GM23248 (cell line): ENCODE results near the gene ATG2A. TPM values are rescaled to one million over a fixed set of nuclear protein-coding genes. Genes with fewer than 3 reads are reported as not detected.
"Not testable (repeated sequence)": the region's sequence is repeated elsewhere in the genome, so short reads cannot be mapped to it uniquely, and the experiment has no call there.

Experiments
- DNase-seq: peaks from one replicate; pipeline ENCODE4 v3.0.0-alpha.2; 2015
- H2AFZ ChIP-seq: fragments of 200-600 bp; sonication (generic); 2 replicates; pipeline ENCODE4 v1.6.1; 2016; ENCODE audit warnings: antibody characterized with exemption
- H3F3A ChIP-seq: fragments of 200-600 bp; sonication (generic); 2 replicates; pipeline ENCODE4 v1.6.1; 2016; ENCODE audit warnings: mild to moderate bottlenecking, antibody characterized with exemption, mixed run types; ENCODE audit not compliant: insufficient read depth
- H3K27ac ChIP-seq: fragments of 200-600 bp; sonication (generic); 2 replicates; pipeline ENCODE4 v1.5.1; 2016; ENCODE audit warnings: mild to moderate bottlenecking
- H3K27me3 ChIP-seq: fragments of 200-600 bp; sonication (generic); replicated peaks from 2 replicates; pipeline ENCODE4 v1.6.1; 2016; ENCODE audit warnings: mild to moderate bottlenecking; ENCODE audit not compliant: insufficient read depth
- H3K36me3 ChIP-seq: fragments of 200-600 bp; sonication (generic); 2 replicates; pipeline ENCODE4 v1.6.1; 2016; ENCODE audit warnings: low read depth, mild to moderate bottlenecking
- H3K4me1 ChIP-seq: fragments of 200-600 bp; sonication (generic); 2 replicates; pipeline ENCODE4 v1.6.1; 2016; ENCODE audit warnings: mild to moderate bottlenecking; ENCODE audit not compliant: insufficient read depth
- H3K4me2 ChIP-seq: fragments of 200-600 bp; sonication (generic); one replicate; pipeline ENCODE4 v1.6.1; 2016; ENCODE audit warnings: mild to moderate bottlenecking; ENCODE audit not compliant: unreplicated experiment
- H3K4me3 ChIP-seq: fragments of 200-600 bp; sonication (generic); 2 replicates; pipeline ENCODE4 v1.5.1; 2016; ENCODE audit warnings: mild to moderate bottlenecking
- H3K79me2 ChIP-seq: fragments of 200-600 bp; sonication (generic); 2 replicates; pipeline ENCODE4 v1.6.1; 2016; ENCODE audit warnings: mild to moderate bottlenecking; ENCODE audit not compliant: insufficient read depth
- H3K9ac ChIP-seq: fragments of 200-600 bp; sonication (generic); 2 replicates; pipeline ENCODE4 v1.6.1; 2016; ENCODE audit warnings: mild to moderate bottlenecking
- H3K9me2 ChIP-seq: fragments of 200-600 bp; sonication (generic); 2 replicates; pipeline ENCODE4 v1.6.1; 2016; ENCODE audit warnings: mixed run types, mild to moderate bottlenecking, moderate library complexity; ENCODE audit not compliant: insufficient read depth
- H3K9me3 ChIP-seq: fragments of 200-600 bp; sonication (generic); one replicate; pipeline ENCODE4 v1.6.1; 2017; ENCODE audit warnings: low read depth
- H4K20me1 ChIP-seq: fragments of 200-600 bp; sonication (generic); 2 replicates; pipeline ENCODE4 v1.6.0; 2016; ENCODE audit not compliant: insufficient read depth
- EZH2 ChIP-seq: fragments of 200-600 bp; sonication (generic); IDR thresholded peaks from 2 replicates; pipeline ENCODE4 v1.6.1; 2018; ENCODE audit warnings: antibody characterized with exemption, mild to moderate bottlenecking; ENCODE audit not compliant: insufficient read depth, poor library complexity, severe bottlenecking
- EZH2phosphoT487 ChIP-seq: fragments of 200-600 bp; sonication (generic); IDR thresholded peaks from 2 replicates; pipeline ENCODE4 v1.6.1; 2018; ENCODE audit warnings: antibody characterized with exemption, moderate library complexity, mild to moderate bottlenecking, low read depth; ENCODE audit not compliant: insufficient read depth
- WGBS, 2 experiments: methylation state at CpG; one replicate each; pipeline ENCODE4 v1.1.6; 2015 to 2017; ENCODE audit warnings: low lambda C conversion rate in 2 of 2, low coverage in 1 of 2; ENCODE audit errors: missing lambda C conversion rate in 2 of 2; 5-methylcytosine and 5-hydroxymethylcytosine counted together
- in situ Hi-C: fragments of 300-500 bp; cut with MboI; formaldehyde crosslinking; loops from 2 replicates; pipeline ENCODE4 v1.15.0; 2020
- microRNA counts: library from miRNA; unstranded; fragments of <30 nt; microRNA quantifications from one replicate; lab custom pipeline; 2016
- microRNA-seq: library from miRNA; unstranded; fragments of <30 nt; microRNA quantifications from one replicate; pipeline ENCODE4, GENCODE V29; 2016; ENCODE audit warnings: borderline number of aligned reads
- polyA plus RNA-seq: library from polyadenylated mRNA; unstranded; fragments of >200 nt; fragmentation: Nextera tagmentation; extraction: Ambion mirVana; gene quantifications from 2 replicates; pipeline ENCODE4 v1.2.1, GENCODE V29; 2016
- small RNA-seq: library from RNA; depleted of rRNA; stranded (forward); fragments of <200 nt; gene quantifications from one replicate; pipeline ENCODE3, GENCODE V24; 2014; ENCODE audit warnings: low read depth, low replicate concordance
- total RNA-seq: library from RNA; depleted of rRNA; stranded (reverse); fragments of >200 nt; shearing (Covaris generic); gene quantifications from 2 replicates; pipeline ENCODE4 v1.2.3, GENCODE V29; 2014; rRNA removed

ATG2A gene
- total and polyA plus RNA-seq, 2 experiments from 2014 or later, result 6.3 to 18.9 TPM

GRCh38 chr11:64848214-64848825 lies 68.7 kb downstream of the ATG2A start:
- no peak overlapping the region for H3K4me2 ChIP-seq
- peaks cover under 1% of the 10 kb centered on the region; the same call in 1 of the 2 replicates for H3K79me2 ChIP-seq
- no peaks in the 10 kb centered on the region for H3K27me3 ChIP-seq
- H3K4me1 ChIP-seq, result peaks cover 13% of the 10 kb centered on the region
- in situ Hi-C loops, result no loop called here
- no peaks in the 10 kb centered on the region for H3K9me3 ChIP-seq
- no peak overlapping the region for H2AFZ ChIP-seq
- no peak overlapping the region for H3K4me3 ChIP-seq
- no peaks in the 10 kb centered on the region for H3K9me2 ChIP-seq
- H3K27ac ChIP-seq, result no peak overlapping the region
- H3K36me3 ChIP-seq, result 0 out of 2 replicates have a peak, but pooled peaks cover 1% of the 10 kb centered on the region
- no peaks in the 10 kb centered on the region for H4K20me1 ChIP-seq
- DNase-seq, result no peak
- TF ChIP-seq EZH2phosphoT487 (no peak), EZH2 (no peak)
- peaks cover 13% of the 10 kb centered on the region for H3F3A ChIP-seq
- WGBS, 2 experiments, result 84 to 98% methylated on average over 6 of the region's 6 CpGs
- no peak overlapping the region for H3K9ac ChIP-seq

- peaks cover 13% of the 10 kb centered on the region for H3K4me1 ChIP-seq
- no peak overlapping the region for H3K4me2 ChIP-seq
- H3K79me2 ChIP-seq, result no peaks in the 10 kb centered on the region
- H3K9me2 ChIP-seq, result no peaks in the 10 kb centered on the region
- 12 to 17% methylated on average over 13 of the region's 13 CpGs for WGBS, 2 experiments
- no peaks in the 10 kb centered on the region for H3K36me3 ChIP-seq
- H3F3A ChIP-seq, result peaks cover 13% of the 10 kb centered on the region
- in situ Hi-C loops, result no loop called here
- no peaks in the 10 kb centered on the region for H4K20me1 ChIP-seq
- no peak overlapping the region for H3K27ac ChIP-seq
- TF ChIP-seq EZH2phosphoT487 (no peak), EZH2 (no peak)
- no peak overlapping the region for H3K4me3 ChIP-seq
- peak; percentile 91 for DNase-seq
- no peaks in the 10 kb centered on the region for H3K9me3 ChIP-seq
- H3K27me3 ChIP-seq, result no peaks in the 10 kb centered on the region
- peak overlapping the region; percentile 29; the same call in 1 of the 2 replicates for H2AFZ ChIP-seq
- peak overlapping the region; percentile 25 for H3K9ac ChIP-seq
Observed at GRCh38 chr11:64846998-64847666, 69.9 kb downstream of the ATG2A start.

GRCh38 chr11:64845776-64846129 lies 71.3 kb downstream of the ATG2A start:
- H4K20me1 ChIP-seq, H3K4me2 ChIP-seq, H3K9me3 ChIP-seq, DNase-seq, H3K9me2 ChIP-seq, H3K36me3 ChIP-seq, H3K9ac ChIP-seq, H3K27ac ChIP-seq, H2AFZ ChIP-seq, H3K79me2 ChIP-seq, in situ Hi-C loops, H3K4me1 ChIP-seq, H3K4me3 ChIP-seq, H3K27me3 ChIP-seq: not testable (repeated sequence)
- H3F3A ChIP-seq, result peaks cover 13% of the 10 kb centered on the region
- 75% methylated on average over 8 of the region's 8 CpGs for WGBS, 2 experiments

- peaks cover 2% of the 10 kb centered on the region for H3K4me1 ChIP-seq
- no peaks in the 10 kb centered on the region for H3K79me2 ChIP-seq
- no peak overlapping the region for H3K27ac ChIP-seq
- WGBS, 2 experiments, result 18 to 20% methylated on average over 9 of the region's 9 CpGs
- H3K9me2 ChIP-seq, result no peaks in the 10 kb centered on the region
- in situ Hi-C loops, result no loop called here
- no peak overlapping the region for H3K4me2 ChIP-seq
- no peak overlapping the region for H3K4me3 ChIP-seq
- no peaks in the 10 kb centered on the region for H3K9me3 ChIP-seq
- H3K36me3 ChIP-seq, result no peaks in the 10 kb centered on the region
- peaks cover 13% of the 10 kb centered on the region for H3F3A ChIP-seq
- H2AFZ ChIP-seq, result peak overlapping the region; percentile 70
- no peak for DNase-seq
- no peaks in the 10 kb centered on the region for H3K27me3 ChIP-seq
- H3K9ac ChIP-seq, result no peak overlapping the region
- no peaks in the 10 kb centered on the region for H4K20me1 ChIP-seq
- TF ChIP-seq EZH2, result no peak
- no peak for TF ChIP-seq EZH2phosphoT487
Observed at GRCh38 chr11:64845129-64845775, 71.8 kb downstream of the ATG2A start.

MicroRNAs within 50 kb of the gene (microRNA counts, 767-probe panel; counts per million panel counts)
- microRNA hsa-miR-192-5p (lab: Ali Mortazavi, UCI), result 447 counts per million, percentile 86 among the panel's probes with 10 or more counts

Small RNA genes lying within 50 kb of the gene (microRNA-seq; reads per million reads assigned to microRNA genes)
- not detected for gene MIR6749
- gene MIR6750, result 1.5 reads per million

Small RNA genes lying within 50 kb of the gene (small RNA-seq; reads per million reads assigned to genes)
- gene MIR6749, result not detected
- not detected for gene MIR6750

Other genes with a start within 250 kb of the ATG2A start
- 0.51 and 5.6 TPM in 2 replicates for gene NRXN2, start 194.0 kb downstream of the ATG2A start, total RNA-seq
- 0.48 and 1.1 TPM in 2 replicates for gene NRXN2, start 194.0 kb downstream of the ATG2A start, polyA plus RNA-seq
- not detected in 2 replicates for gene RASGRP2, start 173.1 kb downstream of the ATG2A start, total RNA-seq
- gene RASGRP2, start 173.1 kb downstream of the ATG2A start, polyA plus RNA-seq, result 0.61 and 0.68 TPM in 2 replicates
- not detected in 2 replicates for gene PYGM, start 157.2 kb downstream of the ATG2A start, total RNA-seq
- not detected in 2 replicates for gene PYGM, start 157.2 kb downstream of the ATG2A start, polyA plus RNA-seq
- gene SF1, start 138.7 kb downstream of the ATG2A start, total RNA-seq, result 81.6 and 106 TPM in 2 replicates
- 59.7 and 62.2 TPM in 2 replicates for gene SF1, start 138.7 kb downstream of the ATG2A start, polyA plus RNA-seq
- 18.2 and 19.7 TPM in 2 replicates for gene MAP4K2, start 114.0 kb downstream of the ATG2A start, total RNA-seq
- 4.2 and 6.2 TPM in 2 replicates for gene MAP4K2, start 114.0 kb downstream of the ATG2A start, polyA plus RNA-seq
- gene MEN1, start 106.7 kb downstream of the ATG2A start, total RNA-seq, result 13.2 and 15.8 TPM in 2 replicates
- 24.6 and 26.1 TPM in 2 replicates for gene MEN1, start 106.7 kb downstream of the ATG2A start, polyA plus RNA-seq
- gene CDC42BPG, start 72.6 kb downstream of the ATG2A start, total RNA-seq, result not detected in 2 replicates
- gene CDC42BPG, start 72.6 kb downstream of the ATG2A start, polyA plus RNA-seq, result not detected in 2 replicates
- 90.2 and 124 TPM in 2 replicates for gene EHD1, start 38.6 kb downstream of the ATG2A start, total RNA-seq
- gene EHD1, start 38.6 kb downstream of the ATG2A start, polyA plus RNA-seq, result 55.2 and 56.3 TPM in 2 replicates
- 23.9 and 27.3 TPM in 2 replicates for gene PPP2R5B, start 7.5 kb upstream of the ATG2A start, total RNA-seq
- 16.4 and 19.4 TPM in 2 replicates for gene PPP2R5B, start 7.5 kb upstream of the ATG2A start, polyA plus RNA-seq
- gene GPHA2, start 18.7 kb upstream of the ATG2A start, total RNA-seq, result not detected in 2 replicates
- gene GPHA2, start 18.7 kb upstream of the ATG2A start, polyA plus RNA-seq, result not detected in 2 replicates
- gene MAJIN, start 54.9 kb upstream of the ATG2A start, total RNA-seq, result not detected in 2 replicates
- not detected in 2 replicates for gene MAJIN, start 54.9 kb upstream of the ATG2A start, polyA plus RNA-seq
- 4.0 TPM in 1 of 2 replicates, not detected in the other for gene BATF2, start 79.8 kb upstream of the ATG2A start, total RNA-seq
- gene BATF2, start 79.8 kb upstream of the ATG2A start, polyA plus RNA-seq, result 0.57 and 0.79 TPM in 2 replicates
- 96.6 and 115 TPM in 2 replicates for gene ARL2, start 97.0 kb upstream of the ATG2A start, total RNA-seq
- 143 and 155 TPM in 2 replicates for gene ARL2, start 97.0 kb upstream of the ATG2A start, polyA plus RNA-seq
- 14.9 and 17.5 TPM in 2 replicates for gene SNX15, start 110.2 kb upstream of the ATG2A start, total RNA-seq
- gene SNX15, start 110.2 kb upstream of the ATG2A start, polyA plus RNA-seq, result 17.2 and 17.7 TPM in 2 replicates
- gene SAC3D1, start 124.0 kb upstream of the ATG2A start, total RNA-seq, result 8.0 and 14.9 TPM in 2 replicates
- 12.8 and 13.2 TPM in 2 replicates for gene SAC3D1, start 124.0 kb upstream of the ATG2A start, polyA plus RNA-seq
- gene NAALADL1, start 141.3 kb upstream of the ATG2A start, total RNA-seq, result 37.7 and 40.7 TPM in 2 replicates
- gene NAALADL1, start 141.3 kb upstream of the ATG2A start, polyA plus RNA-seq, result 26.6 and 27.9 TPM in 2 replicates
- gene CDCA5, start 166.8 kb upstream of the ATG2A start, total RNA-seq, result 16.8 and 17.5 TPM in 2 replicates
- 11.9 and 12.4 TPM in 2 replicates for gene CDCA5, start 166.8 kb upstream of the ATG2A start, polyA plus RNA-seq
- gene ZFPL1, start 167.0 kb upstream of the ATG2A start, total RNA-seq, result 55.2 and 66.8 TPM in 2 replicates
- 62.8 and 64.9 TPM in 2 replicates for gene ZFPL1, start 167.0 kb upstream of the ATG2A start, polyA plus RNA-seq
- gene VPS51, start 179.0 kb upstream of the ATG2A start, total RNA-seq, result 285 and 339 TPM in 2 replicates
- 30.7 and 37.1 TPM in 2 replicates for gene VPS51, start 179.0 kb upstream of the ATG2A start, polyA plus RNA-seq
- 0.65 and 0.89 TPM in 2 replicates for gene TM7SF2, start 194.7 kb upstream of the ATG2A start, total RNA-seq
- gene TM7SF2, start 194.7 kb upstream of the ATG2A start, polyA plus RNA-seq, result 2.5 and 2.6 TPM in 2 replicates
- gene ZNHIT2, start 200.5 kb upstream of the ATG2A start, total RNA-seq, result 12.3 and 13.2 TPM in 2 replicates
- 15.5 and 15.6 TPM in 2 replicates for gene ZNHIT2, start 200.5 kb upstream of the ATG2A start, polyA plus RNA-seq
- gene FAU, start 204.9 kb upstream of the ATG2A start, total RNA-seq, result 180 and 199 TPM in 2 replicates
- gene FAU, start 204.9 kb upstream of the ATG2A start, polyA plus RNA-seq, result 342 and 365 TPM in 2 replicates
- gene MRPL49, start 205.1 kb upstream of the ATG2A start, total RNA-seq, result 65.6 and 78.4 TPM in 2 replicates
- gene MRPL49, start 205.1 kb upstream of the ATG2A start, polyA plus RNA-seq, result 48.6 and 53.3 TPM in 2 replicates
- gene SYVN1, start 217.3 kb upstream of the ATG2A start, total RNA-seq, result 29.5 and 64.2 TPM in 2 replicates
- 18.0 and 21.2 TPM in 2 replicates for gene SYVN1, start 217.3 kb upstream of the ATG2A start, polyA plus RNA-seq